Nephron progenitor cell (in vitro differentiated cells): Measurements from ENCODE around the gene PSMC3.

Source experiments
- DNase-seq: peaks from one replicate; pipeline ENCODE4 v3.0.0; 2021
- H3K27ac Mint-ChIP-seq: 2 replicates; pipeline ENCODE4 v1.8.0; 2021; ENCODE audit warnings: mild to moderate bottlenecking, moderate library complexity, mixed read lengths
- H3K27me3 Mint-ChIP-seq: 2 replicates; pipeline ENCODE4 v1.8.0; 2021; ENCODE audit warnings: mild to moderate bottlenecking, low read depth, mixed read lengths; ENCODE audit not compliant: poor library complexity
- H3K36me3 Mint-ChIP-seq: 2 replicates; pipeline ENCODE4 v1.8.0; 2021; ENCODE audit warnings: low read depth, mixed read lengths
- H3K4me1 Mint-ChIP-seq: 2 replicates; pipeline ENCODE4 v1.8.0; 2021; ENCODE audit warnings: mixed read lengths
- H3K4me3 Mint-ChIP-seq: 2 replicates; pipeline ENCODE4 v1.8.0; 2021; ENCODE audit warnings: mild to moderate bottlenecking, moderate library complexity, mixed read lengths
- H3K9me3 Mint-ChIP-seq: 2 replicates; pipeline ENCODE4 v1.8.0; 2021; ENCODE audit warnings: mild to moderate bottlenecking, moderate library complexity, mixed read lengths
- TF ChIP-seq, protein P1 (sequence below): fragments of 200-600 bp; sonication (generic); IDR thresholded peaks from 2 replicates; pipeline ENCODE4 v1.5.0; 2021; ENCODE audit warnings: antibody characterized with exemption

PSMC3 gene

DNA sequence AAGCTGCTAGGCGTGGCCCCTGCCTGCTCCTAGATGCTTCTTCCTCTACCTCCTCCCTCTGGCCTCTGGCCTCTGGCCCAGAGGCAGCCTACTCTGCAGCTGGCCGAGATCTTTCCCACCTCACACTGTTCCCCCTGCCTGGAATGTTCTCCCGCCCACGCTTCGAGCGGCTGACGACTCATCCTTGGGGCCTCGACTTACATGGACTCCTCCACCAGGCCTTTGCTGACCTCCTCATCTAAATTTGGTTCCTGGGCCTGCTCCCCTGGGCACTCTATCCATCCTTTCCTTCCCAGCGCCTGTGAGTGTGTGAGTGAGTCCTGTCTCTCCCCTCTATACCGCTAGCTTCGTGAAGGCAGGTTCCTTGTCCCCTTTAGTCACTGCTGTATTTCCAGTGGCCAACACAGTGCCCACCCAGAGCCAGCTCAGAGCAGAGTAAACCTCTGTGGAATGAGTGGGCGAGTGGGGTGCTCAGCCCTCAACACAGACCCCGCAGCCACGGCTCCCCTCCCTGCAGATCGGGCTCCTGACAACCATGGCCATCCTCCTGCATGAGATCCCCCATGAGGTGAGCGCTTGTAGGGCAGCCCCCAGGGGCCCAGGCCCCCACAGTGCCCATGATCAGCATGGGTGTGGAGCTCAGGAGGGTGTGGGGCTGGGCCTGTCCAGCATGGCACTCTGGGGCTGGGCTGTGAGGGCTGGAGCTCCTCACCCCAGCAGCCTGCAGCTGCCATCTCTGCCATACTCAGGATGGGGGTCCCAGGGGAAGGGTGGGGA, 12.1 kb downstream of the PSMC3 start:
- DNase-seq, result no peak
- peak overlapping the region; percentile 95 for H3K27ac Mint-ChIP-seq
- H3K27me3 Mint-ChIP-seq, result no peaks in the 10 kb centered on the region
- peaks cover 16% of the 10 kb centered on the region for H3K36me3 Mint-ChIP-seq
- no peak overlapping the region for H3K4me3 Mint-ChIP-seq
- peaks cover 13% of the 10 kb centered on the region for H3K4me1 Mint-ChIP-seq
- TF ChIP-seq, protein P1, sequence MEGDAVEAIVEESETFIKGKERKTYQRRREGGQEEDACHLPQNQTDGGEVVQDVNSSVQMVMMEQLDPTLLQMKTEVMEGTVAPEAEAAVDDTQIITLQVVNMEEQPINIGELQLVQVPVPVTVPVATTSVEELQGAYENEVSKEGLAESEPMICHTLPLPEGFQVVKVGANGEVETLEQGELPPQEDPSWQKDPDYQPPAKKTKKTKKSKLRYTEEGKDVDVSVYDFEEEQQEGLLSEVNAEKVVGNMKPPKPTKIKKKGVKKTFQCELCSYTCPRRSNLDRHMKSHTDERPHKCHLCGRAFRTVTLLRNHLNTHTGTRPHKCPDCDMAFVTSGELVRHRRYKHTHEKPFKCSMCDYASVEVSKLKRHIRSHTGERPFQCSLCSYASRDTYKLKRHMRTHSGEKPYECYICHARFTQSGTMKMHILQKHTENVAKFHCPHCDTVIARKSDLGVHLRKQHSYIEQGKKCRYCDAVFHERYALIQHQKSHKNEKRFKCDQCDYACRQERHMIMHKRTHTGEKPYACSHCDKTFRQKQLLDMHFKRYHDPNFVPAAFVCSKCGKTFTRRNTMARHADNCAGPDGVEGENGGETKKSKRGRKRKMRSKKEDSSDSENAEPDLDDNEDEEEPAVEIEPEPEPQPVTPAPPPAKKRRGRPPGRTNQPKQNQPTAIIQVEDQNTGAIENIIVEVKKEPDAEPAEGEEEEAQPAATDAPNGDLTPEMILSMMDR, result no peak
- no peaks in the 10 kb centered on the region for H3K9me3 Mint-ChIP-seq

DNA sequence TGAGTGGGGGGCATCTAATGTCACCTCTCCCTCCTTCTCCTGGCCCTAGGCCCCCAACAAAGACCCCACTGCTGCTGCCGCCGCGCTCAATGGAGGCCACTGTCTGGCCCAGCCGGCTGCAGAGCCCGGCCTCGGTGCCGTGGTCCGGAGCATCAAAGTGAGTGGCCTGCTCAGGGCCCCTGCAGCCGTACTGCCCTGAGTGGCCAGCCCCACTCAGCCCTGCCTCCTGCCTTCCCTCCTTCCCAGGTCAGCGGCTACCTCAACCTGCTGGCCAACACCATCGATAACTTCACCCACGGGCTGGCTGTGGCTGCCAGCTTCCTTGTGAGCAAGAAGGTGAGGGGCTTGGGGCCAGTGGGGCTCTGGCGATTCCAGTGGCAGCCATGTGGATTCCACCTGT, 12.9 kb downstream of the PSMC3 start:
- no peak for DNase-seq
- Mint-ChIP-seq H3K4me3 (no peak overlapping the region), H3K27ac (no peak overlapping the region), H3K9me3 (no peaks in the 10 kb centered on the region), H3K27me3 (no peaks in the 10 kb centered on the region), H3K4me1 (peaks cover 17% of the 10 kb centered on the region), H3K36me3 (peaks cover 16% of the 10 kb centered on the region)
- TF ChIP-seq, protein P1, result no peak

DNA sequence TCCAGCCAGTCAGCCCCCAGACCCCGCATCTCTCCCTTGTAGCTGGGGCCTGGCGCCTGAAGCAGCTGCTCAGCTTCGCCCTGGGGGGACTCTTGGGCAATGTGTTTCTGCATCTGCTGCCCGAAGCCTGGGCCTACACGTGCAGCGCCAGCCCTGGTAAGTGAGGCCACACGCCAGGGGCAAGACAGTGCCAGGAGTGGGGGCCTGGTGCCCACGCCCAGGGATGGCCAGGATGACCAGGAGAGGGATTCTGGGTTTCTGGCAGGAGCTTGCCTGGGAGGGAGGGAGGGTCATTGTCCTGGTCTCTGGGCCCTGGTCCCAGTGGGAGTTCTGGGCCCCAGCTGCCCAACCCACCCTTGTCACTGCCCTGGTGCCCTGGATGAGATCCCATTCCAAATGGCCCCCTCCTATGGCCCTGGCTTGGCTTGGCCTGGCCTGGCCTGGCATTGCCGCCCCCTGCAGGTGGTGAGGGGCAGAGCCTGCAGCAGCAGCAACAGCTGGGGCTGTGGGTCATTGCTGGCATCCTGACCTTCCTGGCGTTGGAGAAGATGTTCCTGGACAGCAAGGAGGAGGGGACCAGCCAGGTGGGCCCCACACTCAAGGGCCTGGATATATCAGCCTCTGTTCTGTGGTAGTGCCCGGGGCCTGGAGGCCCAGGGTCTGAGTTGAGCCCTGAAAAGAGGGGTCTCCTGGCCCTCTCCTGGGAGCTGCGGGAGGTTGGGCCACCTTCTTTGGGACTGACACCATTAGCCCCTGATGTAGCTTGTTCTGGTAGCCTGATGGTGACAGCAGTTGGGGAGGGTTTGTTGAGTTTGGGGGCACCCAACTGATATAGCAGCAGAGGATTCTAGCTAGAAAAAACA, 14.1 kb downstream of the PSMC3 start:
- DNase-seq, result peak; percentile 78
- TF ChIP-seq, protein P1, result peak; percentile 74
- H3K36me3 Mint-ChIP-seq, result peaks cover 12% of the 10 kb centered on the region
- no peak overlapping the region for H3K27ac Mint-ChIP-seq
- H3K9me3 Mint-ChIP-seq, result no peaks in the 10 kb centered on the region
- no peak overlapping the region for H3K4me3 Mint-ChIP-seq
- H3K4me1 Mint-ChIP-seq, result peaks cover 25% of the 10 kb centered on the region
- no peaks in the 10 kb centered on the region for H3K27me3 Mint-ChIP-seq

DNA sequence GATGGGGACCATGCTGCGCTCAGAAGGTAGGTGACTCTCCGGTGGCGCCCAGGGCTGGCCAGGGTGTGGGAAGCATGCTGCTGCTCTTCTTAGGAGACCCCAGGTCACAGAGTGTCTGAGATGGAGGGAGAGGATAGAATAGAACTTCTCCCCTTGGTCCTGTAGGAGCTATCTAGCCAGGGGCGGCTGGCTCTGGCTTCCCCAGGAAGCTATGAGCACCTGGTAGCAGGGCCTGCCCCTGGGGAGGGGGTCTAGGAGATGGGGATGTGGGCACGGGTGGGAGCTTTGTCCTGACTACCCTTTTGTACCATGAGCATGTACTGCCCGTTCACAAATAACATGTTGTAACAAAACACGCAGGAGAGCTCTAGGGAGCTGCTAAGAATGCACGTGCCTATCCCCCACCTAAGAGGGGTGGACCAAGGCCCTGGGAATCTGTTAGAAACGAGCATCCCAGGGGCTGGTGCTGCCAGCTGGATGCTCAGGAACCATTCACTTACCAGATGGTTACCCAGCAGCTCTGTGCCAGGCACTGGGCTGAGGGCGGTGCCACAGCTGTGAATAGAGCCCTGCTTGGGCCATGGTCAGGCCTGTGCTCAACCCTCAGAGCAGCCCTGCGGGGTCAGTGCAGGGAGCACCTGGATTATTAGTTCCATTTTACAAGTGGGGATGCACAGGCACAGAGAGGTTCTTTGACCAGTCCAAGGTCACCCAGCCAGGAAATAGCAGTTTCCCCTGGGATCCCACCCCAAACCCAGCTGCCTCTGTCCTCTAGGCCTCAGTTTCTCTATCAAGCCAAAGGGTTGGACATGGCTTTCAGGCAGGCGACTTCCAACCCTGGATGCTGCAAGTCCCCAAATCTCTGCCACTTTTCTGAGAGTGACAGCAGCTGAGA, 15.6 kb downstream of the PSMC3 start:
- no peaks in the 10 kb centered on the region for H3K9me3 Mint-ChIP-seq
- TF ChIP-seq, protein P1, result no peak
- no peak for DNase-seq
- peak overlapping the region; percentile 61 for H3K27ac Mint-ChIP-seq
- H3K4me3 Mint-ChIP-seq, result peak overlapping the region; percentile 30
- peaks cover 12% of the 10 kb centered on the region for H3K36me3 Mint-ChIP-seq
- peaks cover 29% of the 10 kb centered on the region for H3K4me1 Mint-ChIP-seq
- no peaks in the 10 kb centered on the region for H3K27me3 Mint-ChIP-seq

DNA sequence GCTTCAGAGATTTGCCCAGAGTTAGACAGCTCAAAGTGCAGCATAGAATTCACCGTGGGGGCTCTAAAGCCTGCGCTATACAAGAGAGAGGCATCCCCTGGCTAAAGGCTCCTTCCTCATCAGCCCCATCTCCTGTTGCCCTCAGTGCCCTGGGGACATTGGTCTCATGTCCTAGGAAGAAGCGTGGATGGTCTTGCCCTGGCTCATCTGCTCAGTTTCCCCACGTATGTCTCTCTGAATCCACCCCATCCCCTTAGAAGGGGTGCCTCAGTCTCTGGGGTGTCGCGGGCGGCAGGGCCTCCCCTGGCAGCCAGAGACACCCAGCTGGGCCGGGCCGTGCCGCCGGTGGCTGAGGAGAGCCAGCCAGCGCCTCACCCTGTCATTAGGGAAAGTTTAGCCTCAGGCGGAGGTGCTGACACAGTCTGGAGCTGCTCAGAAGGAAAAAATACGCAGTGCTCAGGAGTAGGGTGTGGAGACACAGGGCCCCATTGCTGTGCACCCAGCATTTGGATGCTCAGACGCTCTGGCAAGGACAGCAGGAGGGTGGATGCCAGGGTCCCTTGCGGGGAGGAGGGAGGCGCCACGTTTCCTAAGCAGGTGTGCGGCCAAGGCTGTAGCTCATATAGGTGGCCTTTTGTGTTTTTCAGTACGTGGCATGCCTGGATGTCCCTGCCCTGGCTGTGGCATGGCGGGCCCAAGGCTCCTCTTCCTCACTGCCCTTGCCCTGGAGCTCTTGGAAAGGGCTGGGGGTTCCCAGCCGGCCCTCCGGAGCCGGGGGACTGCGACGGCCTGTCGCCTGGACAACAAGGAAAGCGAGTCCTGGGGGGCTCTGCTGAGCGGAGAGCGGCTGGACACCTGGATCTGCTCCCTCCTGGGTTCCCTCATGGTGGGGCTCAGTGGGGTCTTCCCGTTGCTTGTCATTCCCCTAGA, 16.5 kb downstream of the PSMC3 start:
- no peaks in the 10 kb centered on the region for H3K27me3 Mint-ChIP-seq
- peak overlapping the region; percentile 61 for H3K27ac Mint-ChIP-seq

More for the DNA sequence above, 16.5 kb downstream of the PSMC3 start:
- H3K36me3 Mint-ChIP-seq, result peaks cover 12% of the 10 kb centered on the region
- H3K4me3 Mint-ChIP-seq, result peak overlapping the region; percentile 92
- peaks cover 29% of the 10 kb centered on the region for H3K4me1 Mint-ChIP-seq
- DNase-seq, result no peak
- no peaks in the 10 kb centered on the region for H3K9me3 Mint-ChIP-seq
- TF ChIP-seq, protein P1, result no peak
